ENCODE data around the gene GSTM2. TPM values are rescaled to one million over a fixed set of nuclear protein-coding genes. Genes with fewer than 3 reads are reported as not detected.

The GSTM2 gene
- total RNA-seq, 1 experiment from 2014 or later, result 14.9 TPM

- Histone ChIP-seq H2BK12ac (ENCODE audit: insufficient read length, low read depth, low read length) (no peak overlapping the region), H3K4ac (ENCODE audit: low read depth, low read length) (no peak overlapping the region), H4K5ac (ENCODE audit: insufficient read length, low read depth, low read length) (no peak overlapping the region), H2BK5ac (ENCODE audit: insufficient read length, low read length) (no peak overlapping the region), H3K9me3 (ENCODE audit: control insufficient read depth, low read depth, low read length) (no peaks in the 10 kb centered on the region), H3K14ac (ENCODE audit: insufficient read depth, low read length) (no peak overlapping the region), H2BK20ac (ENCODE audit: low read depth, low read length, poor library complexity, severe bottlenecking) (no peak overlapping the region), H3K56ac (ENCODE audit: insufficient read length, low read depth, low read length) (no peak overlapping the region), H3K27me3 (ENCODE audit: insufficient read depth, low read length) (no peaks in the 10 kb centered on the region), H2BK15ac (ENCODE audit: low read depth, low read length) (no peak overlapping the region), H3K4me2 (ENCODE audit: insufficient read depth, insufficient read length, low read length) (no peak overlapping the region), H3K18ac (ENCODE audit: insufficient read length, low read depth, low read length) (no peak overlapping the region), H3K4me1 (ENCODE audit: insufficient read depth, low read length) (no peaks in the 10 kb centered on the region), H3K79me2 (ENCODE audit: insufficient read depth, low read length) (no peaks in the 10 kb centered on the region), H4K91ac (ENCODE audit: insufficient read length, low read depth, low read length) (no peak overlapping the region), H3K27ac (ENCODE audit: insufficient read length, low read depth, low read length) (no peak overlapping the region), H3K23ac (ENCODE audit: insufficient read length, low read depth, low read length) (no peak overlapping the region), H3K9ac (ENCODE audit: extremely low read depth, insufficient read length, low read length) (no peak overlapping the region), H2AFZ (ENCODE audit: low read length) (no peak overlapping the region), H3K23me2 (ENCODE audit: insufficient read length, low read depth, low read length, poor library complexity, severe bottlenecking) (peaks cover 4% of the 10 kb centered on the region), H2AK5ac (ENCODE audit: insufficient read length, low read length) (no peak overlapping the region), H4K20me1 (ENCODE audit: control insufficient read depth, insufficient read depth, insufficient read length) (no peaks in the 10 kb centered on the region), H3K79me1 (ENCODE audit: insufficient read depth, low read depth, low read length, poor library complexity, severe bottlenecking) (no peaks in the 10 kb centered on the region), H4K8ac (replicated peaks; ENCODE audit: insufficient read length, low read depth, low read length) (no peak overlapping the region), H2BK120ac (ENCODE audit: low read depth, low read length, poor library complexity, severe bottlenecking) (no peak overlapping the region), H3T11ph (ENCODE audit: low read length) (no peak overlapping the region)
- H3K9me3 Mint-ChIP-seq, result peaks cover 0 to 2% of the 10 kb centered on the region in 2 experiments; a peak in 1 of 5 replicates
- no peaks in the 10 kb centered on the region; a peak in 1 of 7 replicates for H3K36me3 Mint-ChIP-seq (ENCODE audit: insufficient read depth in 1 of 3, low read depth in 3 of 3)
- H3K27me3 Mint-ChIP-seq (ENCODE audit: low read depth), result peaks cover 42% of the 10 kb centered on the region
- no peak for TF ChIP-seq CTCF (conservative IDR thresholded peaks at IDR 0.05)
- no CpG with 5 or more reads among the region's 2 CpGs for WGBS (ENCODE audit: extremely low coverage, insufficient read length, low lambda C conversion rate)
- H3K4me3 Mint-ChIP-seq, result no peak overlapping the region
- no peak for DNase-seq
- H3K27ac Mint-ChIP-seq, result no peak overlapping the region
- peaks cover 5 to 14% of the 10 kb centered on the region in 2 experiments; a peak in 3 of 4 replicates for H3K4me1 Mint-ChIP-seq
These were observed 15.5 kb upstream of the GSTM2 start for GRCh38 chr1:109652402-109652801.
